Small intestine (tissue), 7 donors: ENCODE measurements around the gene KRTAP12-4. TPM values are rescaled to one million over a fixed set of nuclear protein-coding genes. Genes with fewer than 3 reads are reported as not detected.
A peak's percentile ranks its signal among the peaks of the same experiment; 100 is the strongest.
"Not testable (repeated sequence)": the region's sequence is repeated elsewhere in the genome, so short reads cannot be mapped to it uniquely, and the experiment has no call there.

ENCODE experiments used
- DNase-seq, 2 donors: peaks; one replicate each; pipeline versions ENCODE4 v3.0.0 to v3.0.0-alpha.2; 2013
- FAIRE-seq: peaks from 2 replicates; lab custom pipeline; 2012; peaks lifted over from hg19 to GRCh38; lab: Jason Lieb, UNC
- H3K27ac ChIP-seq, 3 donors: one replicate each; pipeline ENCODE4 v1.5.1; 2013; ENCODE audit warnings: low read length in 2 of 3, mild to moderate bottlenecking in 2 of 3, control low read depth in 1 of 3, inconsistent platforms in 1 of 3, low read depth in 1 of 3, moderate library complexity in 1 of 3
- H3K27me3 ChIP-seq, 3 donors: one replicate each; pipeline ENCODE4 v1.6.1; 2013; ENCODE audit warnings: low read length in 3 of 3, inconsistent platforms in 1 of 3; ENCODE audit not compliant: control insufficient read depth in 3 of 3, insufficient read depth in 3 of 3
- H3K36me3 ChIP-seq, 3 donors: one replicate each; pipeline ENCODE4 v1.6.1; 2013; ENCODE audit warnings: low read length in 3 of 3, inconsistent platforms in 1 of 3, low read depth in 1 of 3, mild to moderate bottlenecking in 1 of 3, moderate library complexity in 1 of 3; ENCODE audit not compliant: control insufficient read depth in 3 of 3, insufficient read depth in 2 of 3
- H3K4me1 ChIP-seq, 3 donors: one replicate each; pipeline ENCODE4 v1.6.1; 2013; ENCODE audit warnings: low read length in 2 of 3, inconsistent platforms in 1 of 3, low read depth in 1 of 3, mild to moderate bottlenecking in 1 of 3, moderate library complexity in 1 of 3; ENCODE audit not compliant: control insufficient read depth in 3 of 3, insufficient read depth in 2 of 3
- H3K4me3 ChIP-seq, 3 donors: one replicate each; pipeline ENCODE4 v1.5.1; 2013; ENCODE audit warnings: low read length in 3 of 3, control low read depth in 1 of 3, inconsistent platforms in 1 of 3, low read depth in 1 of 3, mild to moderate bottlenecking in 1 of 3, moderate library complexity in 1 of 3
- H3K9me3 ChIP-seq, 2 donors: one replicate each; pipeline ENCODE4 v1.6.1; 2013; ENCODE audit warnings: low read depth in 1 of 2, low read length in 1 of 2; ENCODE audit not compliant: control insufficient read depth in 2 of 2, insufficient read depth in 1 of 2
- WGBS, 3 donors: extraction: QIAGEN DNeasy Blood & Tissue Kit; methylation state at CpG; one replicate each; pipeline ENCODE4 v1.1.7; 2013; 5-methylcytosine and 5-hydroxymethylcytosine counted together
- polyA plus RNA-seq, 4 donors: library from polyadenylated mRNA; stranded (reverse) in 3 of 4; unstranded in 1 of 4; fragments of 200-250 nt in 3 of 4; fragments of 120-200 nt in 1 of 4; gene quantifications; one replicate each; pipeline versions ENCODE4 v1.2.1 to v1.2.3, GENCODE V29; 2013
- donor health status: healthy with polysubstance abuse.
- donor health status: control.
- donor health status: control.
- donor health status: Bipolar disorder and iron deficiency.
- donor health status: healthy.

The KRTAP12-4 gene
- polyA plus RNA-seq, 4 donors, result not detected

GRCh38 chr21:44637018-44637850 is 17.2 kb downstream of the KRTAP12-4 start, which contains the start of gene KRTAP10-10:
Gene KRTAP10-10 (plus strand): TSS chr21:44637356. CDS start chr21:44637418, 62 bp downstream.
- Histone ChIP-seq H3K27me3 (no peaks in the 10 kb centered on the region), H3K9me3 (peaks cover 0 to 5% of the 10 kb centered on the region in 2 donors), H3K4me1 (no peaks in the 10 kb centered on the region), H3K27ac (no peak within 1 kb of the TSS), H3K4me3 (no peak within 1 kb of the TSS), H3K36me3 (no peaks in the 10 kb centered on the region)
- 50 to 58% (median 54%) methylated on average over 11 to 21 of the region's 21 CpGs for WGBS, 3 donors
- FAIRE-seq, result no peak
- no peak for DNase-seq

GRCh38 chr21:44636209-44637017 is 18.0 kb downstream of the KRTAP12-4 start:
- WGBS, 3 donors, result 74 to 82% (median 80%) methylated on average over 15 of the region's 15 CpGs
- Histone ChIP-seq H3K4me1 (no peaks in the 10 kb centered on the region), H3K36me3 (no peaks in the 10 kb centered on the region), H3K4me3 (no peak overlapping the region), H3K27me3 (no peaks in the 10 kb centered on the region), H3K9me3 (peaks cover 0 to 7% of the 10 kb centered on the region in 2 donors), H3K27ac (no peak overlapping the region)
- FAIRE-seq (no peak), DNase-seq (no peak)

GRCh38 chr21:44632067-44632466 is 22.4 kb downstream of the KRTAP12-4 start:
- Histone ChIP-seq H3K27ac (no peak overlapping the region), H3K4me1 (no peaks in the 10 kb centered on the region), H3K9me3 (peaks cover 0 to 12% of the 10 kb centered on the region in 2 donors), H3K4me3 (no peak overlapping the region), H3K36me3 (no peaks in the 10 kb centered on the region), H3K27me3 (no peaks in the 10 kb centered on the region)
- DNase-seq (no peak), FAIRE-seq (no peak)
- 76 to 91% (median 82%) methylated on average over 1 of the region's 1 CpG for WGBS, 3 donors

GRCh38 chr21:44630440-44630839 is 24.0 kb downstream of the KRTAP12-4 start:
- DNase-seq (peak in 1 of 2 donors; percentile 5), FAIRE-seq (no peak)
- 56 to 90% (median 62%) methylated on average over 2 of the region's 2 CpGs for WGBS, 3 donors
- H3K9me3 ChIP-seq, result peaks cover 0 to 12% of the 10 kb centered on the region in 2 donors
- H3K4me1 ChIP-seq, result no peaks in the 10 kb centered on the region
- no peak overlapping the region for H3K27ac ChIP-seq
- no peak overlapping the region for H3K4me3 ChIP-seq
- H3K27me3 ChIP-seq, result no peaks in the 10 kb centered on the region
- no peaks in the 10 kb centered on the region for H3K36me3 ChIP-seq

- H3K9me3 ChIP-seq, result peaks cover 0 to 12% of the 10 kb centered on the region in 2 donors
- H3K4me1 ChIP-seq, result no peaks in the 10 kb centered on the region
- no peaks in the 10 kb centered on the region for H3K36me3 ChIP-seq
- FAIRE-seq, result no peak
- H3K27ac ChIP-seq, result no peak overlapping the region
- 72 to 89% (median 80%) methylated on average over 18 of the region's 18 CpGs for WGBS, 3 donors
- H3K27me3 ChIP-seq, result no peaks in the 10 kb centered on the region
- no peak overlapping the region for H3K4me3 ChIP-seq
- no peak for DNase-seq
Observed at GRCh38 chr21:44628707-44629391, 25.6 kb downstream of the KRTAP12-4 start.

GRCh38 chr21:44627831-44628233 is 26.6 kb downstream of the KRTAP12-4 start:
- H3K27ac ChIP-seq, FAIRE-seq: not testable (repeated sequence)
- H3K9me3 ChIP-seq, result peaks cover 0 to 15% of the 10 kb centered on the region in 2 donors

GRCh38 chr21:44627181-44627822 is 27.2 kb downstream of the KRTAP12-4 start:
- H3K27me3 ChIP-seq, H3K4me3 ChIP-seq, DNase-seq, FAIRE-seq, H3K4me1 ChIP-seq, H3K27ac ChIP-seq, H3K36me3 ChIP-seq: not testable (repeated sequence)
- WGBS, 3 donors, result 77 to 82% (median 78%) methylated on average over 13 to 19 of the region's 20 CpGs
- H3K9me3 ChIP-seq, result peaks cover 0 to 17% of the 10 kb centered on the region in 2 donors

More at GRCh38 chr21:44627831-44628233, 26.6 kb downstream of the KRTAP12-4 start:
- not testable (repeated sequence) for H3K4me3 ChIP-seq, DNase-seq, H3K27me3 ChIP-seq, H3K36me3 ChIP-seq, H3K4me1 ChIP-seq
- 42 to 53% (median 45%) methylated on average over 10 to 15 of the region's 15 CpGs for WGBS, 3 donors
